SK-N-SH treated with all-trans-retinoic acid at 6 μM for 48 hours (cell line): ENCODE data around the gene TXLNA.

ENCODE experiments used
- BACH2 ChIP-seq: fragments of 250-450 bp; sonication (Bioruptor Pico); IDR thresholded peaks from 2 replicates; pipeline ENCODE4 v1.9.0; 2021; ENCODE audit warnings: mild to moderate bottlenecking, borderline replicate concordance
- PPARA ChIP-seq: fragments of 250-450 bp; sonication (Bioruptor Pico); IDR thresholded peaks from 2 replicates; pipeline ENCODE4 v1.5.0; 2020; ENCODE audit warnings: mild to moderate bottlenecking, borderline replicate concordance
- ZFP30 ChIP-seq: fragments of 450-650 bp; formaldehyde crosslinking; IDR thresholded peaks from 2 replicates; pipeline ENCODE4 v1.5.0; 2022; ENCODE audit warnings: mild to moderate bottlenecking, moderate library complexity
- ZNF70 ChIP-seq: fragments of 450-650 bp; formaldehyde crosslinking; IDR thresholded peaks from 2 replicates; pipeline ENCODE4 v1.5.0; 2020; ENCODE audit warnings: mild to moderate bottlenecking, moderate library complexity
- TF ChIP-seq, protein P1 (sequence below): fragments of 250-450 bp; sonication (Bioruptor Pico); IDR thresholded peaks from 2 replicates; pipeline ENCODE4 v1.5.1; 2020; ENCODE audit warnings: low read depth, mild to moderate bottlenecking, moderate library complexity
- TF ChIP-seq, protein P2 (sequence below): fragments of 250-450 bp; sonication (Bioruptor Pico); IDR thresholded peaks from 2 replicates; pipeline ENCODE4 v1.8.0; 2021; ENCODE audit warnings: low read depth, mild to moderate bottlenecking, moderate library complexity, borderline replicate concordance
- TF ChIP-seq, protein P3 (sequence below): fragments of 250-450 bp; sonication (Bioruptor Pico); IDR thresholded peaks from 2 replicates; pipeline ENCODE4 v1.5.0; 2020; ENCODE audit warnings: mild to moderate bottlenecking, moderate library complexity

DNA sequence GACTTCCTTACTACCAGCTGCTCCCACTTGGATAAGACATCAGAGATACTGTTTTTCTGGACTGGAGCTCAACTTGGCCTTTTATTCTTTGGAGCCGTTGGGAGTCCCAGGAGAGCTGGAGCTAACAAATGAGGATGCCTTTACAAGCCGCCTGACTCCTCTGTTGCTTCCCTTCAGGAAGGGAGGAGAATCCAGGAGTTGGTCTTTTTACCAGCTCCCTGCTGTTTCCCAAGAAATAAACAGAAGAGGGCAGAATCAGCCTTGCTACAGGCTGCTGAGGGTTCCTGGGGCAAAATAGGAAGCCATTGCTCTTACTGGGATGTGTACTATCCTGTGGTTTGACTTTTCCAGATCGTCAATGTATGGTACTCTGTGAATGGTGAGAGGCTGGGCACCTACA lies 44.2 kb downstream of the TXLNA start:
- TF ChIP-seq BACH2 (CRISPR knock-in tag) (no peak), ZNF70 (CRISPR knock-in tag) (no peak), PPARA (no peak), ZFP30 (CRISPR knock-in tag) (no peak)
- TF ChIP-seq, protein P1, sequence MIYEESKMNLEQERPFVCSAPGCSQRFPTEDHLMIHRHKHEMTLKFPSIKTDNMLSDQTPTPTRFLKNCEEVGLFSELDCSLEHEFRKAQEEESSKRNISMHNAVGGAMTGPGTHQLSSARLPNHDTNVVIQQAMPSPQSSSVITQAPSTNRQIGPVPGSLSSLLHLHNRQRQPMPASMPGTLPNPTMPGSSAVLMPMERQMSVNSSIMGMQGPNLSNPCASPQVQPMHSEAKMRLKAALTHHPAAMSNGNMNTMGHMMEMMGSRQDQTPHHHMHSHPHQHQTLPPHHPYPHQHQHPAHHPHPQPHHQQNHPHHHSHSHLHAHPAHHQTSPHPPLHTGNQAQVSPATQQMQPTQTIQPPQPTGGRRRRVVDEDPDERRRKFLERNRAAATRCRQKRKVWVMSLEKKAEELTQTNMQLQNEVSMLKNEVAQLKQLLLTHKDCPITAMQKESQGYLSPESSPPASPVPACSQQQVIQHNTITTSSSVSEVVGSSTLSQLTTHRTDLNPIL (CRISPR knock-in tag) = no peak
- TF ChIP-seq, protein P2, sequence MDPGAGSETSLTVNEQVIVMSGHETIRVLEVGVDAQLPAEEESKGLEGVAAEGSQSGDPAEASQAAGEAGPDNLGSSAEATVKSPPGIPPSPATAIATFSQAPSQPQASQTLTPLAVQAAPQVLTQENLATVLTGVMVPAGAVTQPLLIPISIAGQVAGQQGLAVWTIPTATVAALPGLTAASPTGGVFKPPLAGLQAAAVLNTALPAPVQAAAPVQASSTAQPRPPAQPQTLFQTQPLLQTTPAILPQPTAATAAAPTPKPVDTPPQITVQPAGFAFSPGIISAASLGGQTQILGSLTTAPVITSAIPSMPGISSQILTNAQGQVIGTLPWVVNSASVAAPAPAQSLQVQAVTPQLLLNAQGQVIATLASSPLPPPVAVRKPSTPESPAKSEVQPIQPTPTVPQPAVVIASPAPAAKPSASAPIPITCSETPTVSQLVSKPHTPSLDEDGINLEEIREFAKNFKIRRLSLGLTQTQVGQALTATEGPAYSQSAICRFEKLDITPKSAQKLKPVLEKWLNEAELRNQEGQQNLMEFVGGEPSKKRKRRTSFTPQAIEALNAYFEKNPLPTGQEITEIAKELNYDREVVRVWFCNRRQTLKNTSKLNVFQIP (CRISPR knock-in tag) = no peak
- TF ChIP-seq, protein P3, sequence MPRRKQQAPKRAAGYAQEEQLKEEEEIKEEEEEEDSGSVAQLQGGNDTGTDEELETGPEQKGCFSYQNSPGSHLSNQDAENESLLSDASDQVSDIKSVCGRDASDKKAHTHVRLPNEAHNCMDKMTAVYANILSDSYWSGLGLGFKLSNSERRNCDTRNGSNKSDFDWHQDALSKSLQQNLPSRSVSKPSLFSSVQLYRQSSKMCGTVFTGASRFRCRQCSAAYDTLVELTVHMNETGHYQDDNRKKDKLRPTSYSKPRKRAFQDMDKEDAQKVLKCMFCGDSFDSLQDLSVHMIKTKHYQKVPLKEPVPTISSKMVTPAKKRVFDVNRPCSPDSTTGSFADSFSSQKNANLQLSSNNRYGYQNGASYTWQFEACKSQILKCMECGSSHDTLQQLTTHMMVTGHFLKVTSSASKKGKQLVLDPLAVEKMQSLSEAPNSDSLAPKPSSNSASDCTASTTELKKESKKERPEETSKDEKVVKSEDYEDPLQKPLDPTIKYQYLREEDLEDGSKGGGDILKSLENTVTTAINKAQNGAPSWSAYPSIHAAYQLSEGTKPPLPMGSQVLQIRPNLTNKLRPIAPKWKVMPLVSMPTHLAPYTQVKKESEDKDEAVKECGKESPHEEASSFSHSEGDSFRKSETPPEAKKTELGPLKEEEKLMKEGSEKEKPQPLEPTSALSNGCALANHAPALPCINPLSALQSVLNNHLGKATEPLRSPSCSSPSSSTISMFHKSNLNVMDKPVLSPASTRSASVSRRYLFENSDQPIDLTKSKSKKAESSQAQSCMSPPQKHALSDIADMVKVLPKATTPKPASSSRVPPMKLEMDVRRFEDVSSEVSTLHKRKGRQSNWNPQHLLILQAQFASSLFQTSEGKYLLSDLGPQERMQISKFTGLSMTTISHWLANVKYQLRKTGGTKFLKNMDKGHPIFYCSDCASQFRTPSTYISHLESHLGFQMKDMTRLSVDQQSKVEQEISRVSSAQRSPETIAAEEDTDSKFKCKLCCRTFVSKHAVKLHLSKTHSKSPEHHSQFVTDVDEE (CRISPR knock-in tag) = no peak
